BLaER1 treated with 17β-estradiol and CSF1 and Interleukin-3, amounts not matched to agents 10 nM and 100 nM (cell line): ENCODE results near the gene DLX3.

ENCODE experiments used
- H3K27ac ChIP-seq, 11 experiments: shearing (Covaris generic); formaldehyde crosslinking; 2 replicates each; pipeline ENCODE4 v1.8.1; 2022
- H3K27me3 ChIP-seq, 11 experiments: shearing (Covaris generic); formaldehyde crosslinking; 2 replicates each; pipeline ENCODE4 v1.8.1; 2022
- H3K36me3 ChIP-seq, 11 experiments: shearing (Covaris generic); formaldehyde crosslinking; 2 replicates each; pipeline ENCODE4 v1.8.1; 2022
- H3K4me1 ChIP-seq, 10 experiments: shearing (Covaris generic); formaldehyde crosslinking; 2 replicates each; pipeline ENCODE4 v1.8.1; 2022
- H3K4me2 ChIP-seq, 11 experiments: shearing (Covaris generic); formaldehyde crosslinking; 2 replicates each; pipeline ENCODE4 v1.8.1; 2022
- H3K4me3 ChIP-seq, 10 experiments: shearing (Covaris generic); formaldehyde crosslinking; 2 replicates each; pipeline ENCODE4 v1.8.1; 2022
- H3K9ac ChIP-seq, 11 experiments: shearing (Covaris generic); formaldehyde crosslinking; 2 replicates each; pipeline ENCODE4 v1.8.1; 2022
- H3K9me3 ChIP-seq, 11 experiments: shearing (Covaris generic); formaldehyde crosslinking; replicated peaks in 1 of 11; 2 replicates each; pipeline ENCODE4 v1.8.1; 2022
- H4K20me1 ChIP-seq, 11 experiments: shearing (Covaris generic); formaldehyde crosslinking; 2 replicates each; pipeline ENCODE4 v1.8.1; 2022
- Cebpa-rat ChIP-seq, 11 experiments: shearing (Covaris generic); IDR thresholded peaks; 2 replicates each; pipeline ENCODE4 v1.8.1; 2022

DLX3 gene

DNA sequence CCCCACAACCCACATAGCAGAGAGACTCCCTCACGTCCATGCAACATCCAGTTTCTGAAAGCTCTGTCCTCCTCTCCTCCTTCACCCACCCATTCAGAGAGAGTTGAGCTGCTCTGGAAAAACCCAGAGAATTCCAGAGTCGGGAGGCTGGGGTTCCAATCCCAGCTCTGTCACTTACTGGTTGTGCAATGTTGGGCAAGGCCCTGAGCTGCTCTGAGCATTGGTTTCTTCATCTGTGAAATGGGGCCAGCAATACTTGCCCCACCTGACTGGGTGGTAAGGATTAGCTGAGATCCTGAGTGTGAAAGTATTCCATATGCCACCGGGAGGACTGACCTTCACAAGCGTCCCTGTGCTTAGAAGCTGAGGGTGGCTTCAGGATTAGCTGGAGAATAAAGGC, 38.2 kb downstream of the DLX3 start:
- H3K9me3 ChIP-seq = no peaks in the 10 kb centered on the region
- H3K4me3 ChIP-seq = no peak overlapping the region
- H3K4me1 ChIP-seq = peaks cover 8 to 27% (median 11%) of the 10 kb centered on the region in 10 experiments; a peak in 18 of 20 replicates
- H3K36me3 ChIP-seq = no peaks in the 10 kb centered on the region
- no peak overlapping the region for H3K27ac ChIP-seq
- H3K9ac ChIP-seq = no peak overlapping the region
- H4K20me1 ChIP-seq = peaks cover 0 to 5% (median 0%) of the 10 kb centered on the region in 11 experiments; a peak in 1 of 22 replicates
- no peak overlapping the region for H3K4me2 ChIP-seq
- no peak for TF ChIP-seq Cebpa-rat (IDR thresholded peaks at IDR 0.05)
- H3K27me3 ChIP-seq = peaks cover 3 to 20% (median 14%) of the 10 kb centered on the region in 11 experiments; a peak in 21 of 22 replicates

DNA sequence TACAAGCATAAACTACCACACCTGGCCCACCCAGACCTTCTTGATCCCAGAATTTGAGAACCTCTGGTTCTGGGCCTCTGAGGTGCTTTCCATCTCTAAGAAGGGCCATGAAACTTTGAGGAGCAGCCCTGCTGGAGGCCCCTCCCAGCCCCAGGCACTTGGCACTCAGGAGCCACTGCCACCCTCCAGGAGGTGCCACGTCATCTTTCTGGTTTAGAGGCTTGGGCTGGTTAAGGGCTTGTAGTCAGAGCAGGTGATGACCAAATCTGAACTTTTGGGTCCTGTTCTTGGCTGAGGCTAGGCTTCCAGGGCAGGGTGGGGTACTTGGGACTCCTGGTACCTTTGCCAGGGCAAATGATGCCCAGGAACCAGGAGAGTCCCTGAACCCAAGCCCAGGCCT, 39.9 kb downstream of the DLX3 start:
- Histone ChIP-seq H3K4me1 (peaks cover 8 to 27% (median 11%) of the 10 kb centered on the region in 10 experiments; a peak in 18 of 20 replicates), H4K20me1 (peaks cover 0 to 5% (median 0%) of the 10 kb centered on the region in 11 experiments; a peak in 1 of 22 replicates), H3K4me3 (no peak overlapping the region), H3K4me2 (no peak overlapping the region), H3K9ac (no peak overlapping the region), H3K36me3 (no peaks in the 10 kb centered on the region), H3K27me3 (peaks cover 0 to 22% (median 4%) of the 10 kb centered on the region in 11 experiments; a peak in 8 of 22 replicates), H3K27ac (no peak overlapping the region), H3K9me3 (no peaks in the 10 kb centered on the region)
- no peak for TF ChIP-seq Cebpa-rat (IDR thresholded peaks at IDR 0.05)

DNA sequence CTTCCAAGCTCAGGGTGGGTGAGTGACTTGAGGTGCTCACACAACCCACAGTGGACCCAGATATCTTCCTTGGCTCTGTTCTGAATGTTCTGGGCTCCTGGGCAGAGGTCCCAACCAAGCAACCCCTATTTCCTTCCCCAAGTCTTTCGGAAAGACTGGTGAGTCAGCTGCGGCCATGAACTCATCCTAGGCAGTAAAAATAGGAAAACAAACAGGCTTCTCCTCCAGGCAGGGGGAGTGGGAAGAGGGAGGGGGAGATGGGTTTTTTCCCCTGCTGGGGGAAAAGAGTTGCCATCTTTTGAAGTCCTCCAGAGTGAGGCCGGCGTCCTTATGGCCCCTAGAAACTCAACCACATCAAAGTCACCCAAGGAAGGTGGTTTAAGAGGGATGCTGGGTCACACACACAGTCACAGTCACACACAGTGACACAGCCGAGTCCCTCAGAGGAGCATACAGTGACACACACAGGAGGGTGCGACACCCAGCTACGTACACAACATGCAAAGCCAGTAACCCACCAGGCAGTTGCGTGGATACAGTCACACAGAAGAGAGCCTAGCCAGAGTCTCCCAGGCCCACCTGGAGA, 42.0 kb downstream of the DLX3 start:
- no peak for TF ChIP-seq Cebpa-rat (IDR thresholded peaks at IDR 0.05)
- no peaks in the 10 kb centered on the region for H3K36me3 ChIP-seq
- no peak overlapping the region for H3K9ac ChIP-seq
- H3K9me3 ChIP-seq = no peaks in the 10 kb centered on the region
- H4K20me1 ChIP-seq = peaks cover 0 to 5% (median 0%) of the 10 kb centered on the region in 11 experiments; a peak in 1 of 22 replicates
- peaks cover 8 to 22% (median 10%) of the 10 kb centered on the region in 10 experiments; a peak in 18 of 20 replicates for H3K4me1 ChIP-seq
- no peak overlapping the region for H3K4me3 ChIP-seq
- H3K27ac ChIP-seq = no peak overlapping the region
- peak overlapping the region; percentile 25 to 68 (median 44); a peak in 20 of 22 replicates for H3K4me2 ChIP-seq
- peaks cover 0 to 33% (median 4%) of the 10 kb centered on the region in 11 experiments; a peak in 9 of 22 replicates for H3K27me3 ChIP-seq

DNA sequence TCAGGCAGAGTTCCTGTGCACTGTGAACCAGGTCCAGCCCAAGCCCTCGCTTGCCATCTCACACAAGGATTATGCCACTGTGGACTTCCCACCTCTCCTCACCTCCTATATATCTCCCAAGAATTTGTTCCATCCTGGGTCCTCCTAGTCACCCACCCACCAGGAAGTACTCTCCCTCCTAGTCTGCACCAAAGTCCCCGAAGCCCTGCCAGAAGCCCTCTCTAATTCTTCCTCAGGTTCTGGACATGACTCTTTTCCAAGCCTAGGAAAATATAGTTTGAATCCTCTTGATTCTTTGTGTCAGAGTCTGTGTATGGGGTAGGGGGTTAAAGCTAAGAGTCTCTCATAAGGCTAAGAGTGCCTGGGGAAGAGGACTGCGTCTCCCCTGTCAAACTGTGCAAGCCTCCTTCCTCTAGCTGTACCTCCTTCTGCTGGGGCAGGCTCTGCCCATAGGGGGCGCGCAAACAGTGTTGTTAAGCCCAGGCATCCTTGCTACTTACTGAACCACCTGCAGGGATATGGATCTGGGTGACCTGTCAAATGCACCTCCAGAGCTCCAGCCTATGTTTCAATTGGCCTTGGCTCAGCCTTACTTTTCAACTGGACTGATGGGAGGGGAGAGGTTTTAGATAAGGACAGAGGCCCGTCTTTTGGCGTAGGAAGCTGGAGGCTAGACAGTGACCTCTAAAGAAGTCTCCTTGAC, 42.7 kb downstream of the DLX3 start:
- no peak for TF ChIP-seq Cebpa-rat (IDR thresholded peaks at IDR 0.05)
- no peak overlapping the region for H3K9ac ChIP-seq
- H3K9me3 ChIP-seq = no peaks in the 10 kb centered on the region
- peaks cover 8 to 22% (median 10%) of the 10 kb centered on the region in 10 experiments; a peak in 18 of 20 replicates for H3K4me1 ChIP-seq
- H3K36me3 ChIP-seq = no peaks in the 10 kb centered on the region
- no peak overlapping the region for H3K27ac ChIP-seq
- no peak overlapping the region for H3K4me3 ChIP-seq
- H3K4me2 ChIP-seq = peak overlapping the region; percentile 25 to 68 (median 44); a peak in 20 of 22 replicates
- peaks cover 0 to 33% (median 4%) of the 10 kb centered on the region in 11 experiments; a peak in 9 of 22 replicates for H3K27me3 ChIP-seq
- peaks cover 0 to 5% (median 0%) of the 10 kb centered on the region in 11 experiments; a peak in 1 of 22 replicates for H4K20me1 ChIP-seq

DNA sequence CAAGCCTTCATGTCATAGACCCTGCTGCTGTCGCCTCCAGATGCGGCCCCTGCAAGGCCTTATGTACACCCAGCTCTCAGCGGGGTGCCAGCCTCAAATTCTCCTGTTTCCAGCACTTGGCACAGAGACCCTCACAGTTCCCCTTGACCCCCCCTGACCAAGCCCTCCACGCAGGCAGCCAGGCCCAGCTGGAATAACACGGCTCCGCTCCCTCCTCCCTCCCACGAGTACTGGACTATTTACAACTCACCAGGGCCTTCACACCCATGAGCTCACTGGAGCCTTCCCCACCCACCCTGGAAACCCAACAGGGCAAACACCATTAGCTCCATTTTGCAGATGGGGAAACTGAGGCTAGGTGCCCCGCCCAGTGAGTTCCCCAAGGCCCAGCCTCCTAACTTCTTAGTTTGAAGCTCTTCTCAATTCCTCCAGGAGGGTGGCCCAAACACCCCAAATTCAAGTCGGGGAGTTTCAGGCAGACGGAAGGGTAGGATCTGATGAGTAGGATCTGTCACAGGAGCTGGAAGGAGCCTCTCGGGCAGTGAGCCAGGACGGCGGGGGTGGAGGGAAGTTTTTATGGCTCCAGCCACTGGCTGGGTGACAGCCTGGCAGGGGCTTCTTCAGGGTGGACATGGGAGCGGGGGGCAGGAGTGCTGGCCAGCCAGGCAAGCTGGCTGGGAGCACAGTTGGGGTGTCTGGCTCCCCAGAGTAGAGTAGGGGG, 43.5 kb downstream of the DLX3 start:
- peaks cover 0 to 33% (median 4%) of the 10 kb centered on the region in 11 experiments; a peak in 9 of 22 replicates for H3K27me3 ChIP-seq
- peaks cover 0 to 5% (median 0%) of the 10 kb centered on the region in 11 experiments; a peak in 2 of 22 replicates for H4K20me1 ChIP-seq
- TF ChIP-seq Cebpa-rat (IDR thresholded peaks at IDR 0.05) = no peak
- no peak overlapping the region for H3K9ac ChIP-seq
- no peaks in the 10 kb centered on the region for H3K9me3 ChIP-seq
- H3K4me2 ChIP-seq = 0 out of 22 replicates have a peak overlapping the region, but pooled peaks of 1 of the 11 experiments have one; percentile 9
- peaks cover 8 to 22% (median 10%) of the 10 kb centered on the region in 10 experiments; a peak in 18 of 20 replicates for H3K4me1 ChIP-seq
- no peak overlapping the region for H3K4me3 ChIP-seq
- no peaks in the 10 kb centered on the region for H3K36me3 ChIP-seq
- no peak overlapping the region for H3K27ac ChIP-seq

DNA sequence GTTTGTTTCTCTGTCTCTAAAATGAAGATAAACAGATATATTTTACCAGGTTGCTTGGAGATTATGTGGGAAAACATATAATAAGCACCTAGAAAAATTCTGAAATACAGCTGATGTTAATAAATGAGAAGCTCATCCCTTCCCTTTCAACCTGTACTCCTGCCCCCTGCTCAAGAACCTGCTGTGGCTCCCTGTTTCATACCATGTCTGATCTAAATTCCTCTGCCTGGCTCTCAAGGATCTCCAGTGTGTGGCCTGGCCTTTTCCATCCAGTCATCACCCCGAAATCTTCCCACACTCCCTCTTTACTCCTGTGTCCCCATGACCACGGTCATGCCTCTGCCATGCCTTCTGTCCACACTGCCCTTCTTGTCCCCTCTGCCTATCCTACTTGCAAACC, 45.4 kb downstream of the DLX3 start:
- no peak for TF ChIP-seq Cebpa-rat (IDR thresholded peaks at IDR 0.05)
- Histone ChIP-seq H3K27ac (no peak overlapping the region), H3K9ac (no peak overlapping the region), H3K9me3 (no peaks in the 10 kb centered on the region), H3K27me3 (peaks cover 0 to 35% (median 5%) of the 10 kb centered on the region in 11 experiments; a peak in 11 of 22 replicates), H3K36me3 (no peaks in the 10 kb centered on the region), H3K4me3 (no peak overlapping the region), H3K4me2 (no peak overlapping the region), H3K4me1 (peaks cover 8 to 22% (median 10%) of the 10 kb centered on the region in 10 experiments; a peak in 18 of 20 replicates), H4K20me1 (peaks cover 0 to 5% (median 0%) of the 10 kb centered on the region in 11 experiments; a peak in 2 of 22 replicates)

DNA sequence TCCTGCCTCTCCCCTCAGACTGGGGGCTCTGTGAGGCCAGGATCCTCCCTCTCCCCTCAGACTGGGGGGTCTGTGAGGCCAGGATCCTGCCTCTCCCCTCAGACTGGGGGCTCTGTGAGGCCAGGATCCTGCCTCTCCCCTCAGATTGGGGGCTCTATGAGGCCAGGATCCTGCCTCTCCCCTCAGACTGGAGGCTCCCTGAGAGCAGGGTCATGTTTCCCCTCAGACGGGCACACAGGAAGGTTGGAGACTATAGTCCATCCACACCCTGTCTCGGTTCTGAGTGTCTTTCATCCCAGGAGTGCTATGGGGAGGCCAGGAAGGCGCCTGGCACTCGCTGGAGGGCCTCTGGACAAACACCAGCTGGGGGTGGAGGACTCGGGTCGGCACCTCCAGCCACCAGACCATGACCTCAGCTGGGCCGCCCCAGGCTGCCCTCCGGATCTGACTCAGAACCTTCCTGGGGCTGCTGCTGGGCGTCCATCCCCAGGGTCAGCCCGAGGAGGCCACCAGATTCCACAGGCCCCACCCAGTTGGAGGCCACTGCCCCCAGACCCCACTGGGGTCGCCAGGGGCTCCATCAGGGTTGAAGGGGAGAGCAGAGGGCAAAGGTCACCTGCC, 48.0 kb downstream of the DLX3 start:
- no peak overlapping the region for H3K27ac ChIP-seq
- no peak overlapping the region for H3K9ac ChIP-seq
- peaks cover 3 to 38% (median 8%) of the 10 kb centered on the region in 11 experiments; a peak in 11 of 22 replicates for H3K27me3 ChIP-seq
- H3K36me3 ChIP-seq = no peaks in the 10 kb centered on the region
- H3K9me3 ChIP-seq = no peaks in the 10 kb centered on the region
- peaks cover 0 to 5% (median 0%) of the 10 kb centered on the region in 10 experiments; a peak in 5 of 20 replicates for H3K4me1 ChIP-seq
- no peak overlapping the region for H3K4me2 ChIP-seq
- no peak overlapping the region for H3K4me3 ChIP-seq
- no peak for TF ChIP-seq Cebpa-rat (IDR thresholded peaks at IDR 0.05)
- H4K20me1 ChIP-seq = peaks cover 0 to 4% (median 0%) of the 10 kb centered on the region in 11 experiments; a peak in 2 of 22 replicates

DNA sequence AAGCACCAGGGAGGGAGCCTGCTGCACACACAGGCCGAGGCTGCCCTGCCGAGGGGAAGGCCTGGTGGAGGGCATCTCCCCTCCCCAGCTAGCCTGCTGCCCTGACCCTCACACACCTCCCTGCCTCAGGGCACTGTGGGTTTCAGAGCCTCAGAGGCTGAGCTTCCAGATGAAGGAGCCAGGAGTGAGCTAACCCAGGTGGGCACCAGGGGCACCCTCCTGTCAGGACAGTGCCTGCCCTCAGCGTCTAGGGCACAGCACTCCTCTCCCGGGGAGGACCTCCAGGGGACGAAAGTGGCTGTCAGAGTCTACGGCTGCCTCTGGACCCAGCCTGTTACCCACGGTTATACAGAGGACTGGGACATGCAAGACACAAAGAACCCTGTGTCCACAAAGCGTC, 48.8 kb downstream of the DLX3 start:
- no peak overlapping the region for H3K4me3 ChIP-seq
- no peak for TF ChIP-seq Cebpa-rat (IDR thresholded peaks at IDR 0.05)
- no peak overlapping the region for H3K4me2 ChIP-seq
- no peaks in the 10 kb centered on the region for H3K36me3 ChIP-seq
- H4K20me1 ChIP-seq = peaks cover 0 to 4% (median 0%) of the 10 kb centered on the region in 11 experiments; a peak in 2 of 22 replicates
- no peaks in the 10 kb centered on the region for H3K9me3 ChIP-seq
- H3K9ac ChIP-seq = no peak overlapping the region
- H3K27ac ChIP-seq = no peak overlapping the region
- H3K27me3 ChIP-seq = peaks cover 0 to 29% (median 7%) of the 10 kb centered on the region in 11 experiments; a peak in 9 of 22 replicates
- H3K4me1 ChIP-seq = no peaks in the 10 kb centered on the region
